NCI-H187 (cell line): ENCODE results near the gene RNF145.
"Not testable (repeated sequence)": the region's sequence is repeated elsewhere in the genome, so short reads cannot be mapped to it uniquely, and the experiment has no call there.

Experiments
- DNase-seq, 2 experiments: peaks; one replicate each; lab custom pipeline; 2025; lab: John Stamatoyannopoulos, UW

RNF145 gene

GRCh38 chr5:159209438-159210209 lies at the start of gene RNF145:
TSS of gene RNF145 (minus strand) at chr5:159209553. CDS start at chr5:159203617, 5,936 bp downstream.
- peak; percentile 35 to 71 for DNase-seq

- DNase-seq = no peak
Measured at GRCh38 chr5:159258361-159258760, 49.0 kb upstream of the RNF145 start.

GRCh38 chr5:159257629-159258283 lies 48.4 kb upstream of the RNF145 start:
- DNase-seq = no peak

- no peak for DNase-seq
Measured at GRCh38 chr5:159257007-159257406, 47.7 kb upstream of the RNF145 start.

GRCh38 chr5:159252195-159252594 lies 42.8 kb upstream of the RNF145 start:
- DNase-seq = no peak

- DNase-seq = no peak
Measured at GRCh38 chr5:159249158-159249557, 39.8 kb upstream of the RNF145 start.

- no peak for DNase-seq
Measured at GRCh38 chr5:159244890-159245289, 35.5 kb upstream of the RNF145 start.

- DNase-seq = no peak
Measured at GRCh38 chr5:159244163-159244562, 34.8 kb upstream of the RNF145 start.

- no peak for DNase-seq
Measured at GRCh38 chr5:159243385-159243784, 34.0 kb upstream of the RNF145 start.

- no peak for DNase-seq
Measured at GRCh38 chr5:159242656-159243055, 33.3 kb upstream of the RNF145 start.

- no peak for DNase-seq
Measured at GRCh38 chr5:159241946-159242552, 32.7 kb upstream of the RNF145 start.

GRCh38 chr5:159240301-159240870 lies 31.0 kb upstream of the RNF145 start:
- DNase-seq = no peak

- not testable (repeated sequence) for DNase-seq
Measured at GRCh38 chr5:159235871-159236520, 26.6 kb upstream of the RNF145 start.

GRCh38 chr5:159231167-159231566 lies 21.8 kb upstream of the RNF145 start:
- DNase-seq = no peak

GRCh38 chr5:159230657-159231056 lies 21.3 kb upstream of the RNF145 start:
- DNase-seq = no peak

GRCh38 chr5:159228097-159228496 lies 18.7 kb upstream of the RNF145 start:
- DNase-seq = not testable (repeated sequence)

GRCh38 chr5:159227452-159227851 lies 18.1 kb upstream of the RNF145 start:
- no peak for DNase-seq

- no peak for DNase-seq
Measured at GRCh38 chr5:159226451-159226850, 17.1 kb upstream of the RNF145 start.

GRCh38 chr5:159224471-159224870 lies 15.1 kb upstream of the RNF145 start:
- DNase-seq = no peak

GRCh38 chr5:159223469-159223868 lies 14.1 kb upstream of the RNF145 start:
- DNase-seq = no peak

- DNase-seq = no peak
Measured at GRCh38 chr5:159220206-159220605, 10.9 kb upstream of the RNF145 start.

GRCh38 chr5:159218595-159219023 lies 9.3 kb upstream of the RNF145 start:
- no peak for DNase-seq
